Camera-type eye (tissue), 1 donor: ENCODE data around the gene TREML1. TPM values are rescaled to one million over a fixed set of nuclear protein-coding genes. Genes with fewer than 3 reads are reported as not detected.

ENCODE experiments used
- total RNA-seq: library from RNA; depleted of rRNA; stranded (reverse); fragments of >200 nt; gene quantifications from one replicate; pipeline ENCODE4 v1.2.3, GENCODE V29; 2014

The TREML1 gene, protein sequence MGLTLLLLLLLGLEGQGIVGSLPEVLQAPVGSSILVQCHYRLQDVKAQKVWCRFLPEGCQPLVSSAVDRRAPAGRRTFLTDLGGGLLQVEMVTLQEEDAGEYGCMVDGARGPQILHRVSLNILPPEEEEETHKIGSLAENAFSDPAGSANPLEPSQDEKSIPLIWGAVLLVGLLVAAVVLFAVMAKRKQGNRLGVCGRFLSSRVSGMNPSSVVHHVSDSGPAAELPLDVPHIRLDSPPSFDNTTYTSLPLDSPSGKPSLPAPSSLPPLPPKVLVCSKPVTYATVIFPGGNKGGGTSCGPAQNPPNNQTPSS
- 0.55 TPM for total RNA-seq

DNA sequence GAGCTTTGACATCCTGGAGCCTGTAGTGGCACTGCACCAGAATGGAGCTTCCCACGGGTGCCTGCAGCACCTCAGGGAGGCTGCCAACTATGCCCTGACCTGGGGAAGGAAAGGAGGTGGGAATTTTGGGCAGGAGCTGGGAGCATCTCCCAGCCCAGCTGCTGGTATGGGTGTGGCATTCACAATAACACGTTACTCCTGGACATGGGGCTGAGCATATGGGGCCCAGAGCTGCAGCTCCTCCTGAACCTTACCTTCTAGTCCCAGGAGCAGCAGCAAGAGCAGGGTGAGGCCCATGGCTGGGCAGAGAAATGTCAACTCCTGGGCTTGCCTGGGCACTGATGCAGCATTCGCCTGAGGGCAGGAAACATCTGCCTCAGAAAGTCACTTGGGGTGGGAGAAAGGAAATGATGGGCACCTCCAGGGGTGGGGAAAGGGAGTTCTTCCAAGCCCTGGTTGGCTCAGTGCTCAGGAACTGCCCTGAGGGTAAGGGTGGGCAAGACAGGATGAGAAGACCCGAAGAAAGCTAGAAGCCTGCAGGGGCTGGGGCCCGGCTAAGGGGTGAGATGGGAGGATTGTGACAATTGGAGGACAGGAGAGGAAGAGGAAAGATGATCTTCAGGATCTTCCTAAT lies at the start of gene TREML1:
TSS of gene TREML1 (minus strand) at position 356 of the 634 bp plus-strand sequence. CDS start at position 297, 59 bp downstream.

DNA sequence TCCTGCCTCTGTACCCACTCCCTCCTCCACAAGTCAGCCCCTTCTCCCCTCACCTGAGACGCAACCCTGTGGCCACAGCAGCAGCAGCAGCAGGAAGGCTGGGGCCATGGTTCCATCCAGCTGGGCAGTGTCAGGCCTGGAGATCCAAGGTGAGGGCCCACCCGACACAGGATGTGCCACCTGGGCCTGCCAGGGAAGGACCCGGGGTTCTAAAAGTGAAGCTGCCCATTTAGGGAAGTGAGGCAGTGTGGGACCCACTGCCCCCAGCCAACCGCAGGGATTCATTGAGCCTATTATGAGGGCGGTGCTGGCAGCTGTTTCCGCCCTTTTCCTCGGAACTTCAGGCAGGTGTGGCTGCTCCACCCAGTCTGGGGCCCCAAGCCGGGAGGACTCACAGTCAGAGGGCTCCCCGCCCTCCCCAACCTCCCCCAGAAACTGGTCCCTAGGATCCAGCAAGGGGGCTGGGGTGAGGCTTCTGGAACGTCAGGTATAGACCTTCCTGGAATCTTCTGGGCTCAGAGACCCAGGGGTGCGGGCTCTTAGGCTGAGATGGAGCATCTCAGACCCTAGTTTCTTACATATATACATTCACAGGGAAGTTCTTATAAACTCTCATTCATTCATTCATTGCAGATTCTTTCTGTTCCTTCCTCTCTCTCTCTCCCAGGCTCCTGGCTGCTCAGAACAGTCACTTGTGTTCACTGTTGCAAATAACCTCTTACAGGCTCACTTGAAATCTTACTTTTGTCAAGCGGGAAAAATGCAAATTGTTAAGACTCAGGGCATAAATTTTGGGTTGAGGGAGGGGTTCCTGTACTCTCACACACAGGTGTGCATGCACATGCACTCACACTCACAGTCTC lies 47.0 kb upstream of the TREML1 start, which contains the start of gene TREML2:
TSS of gene TREML2 (minus strand) at position 249 of the 863 bp plus-strand sequence. CDS start at position 108, 141 bp downstream.

DNA sequence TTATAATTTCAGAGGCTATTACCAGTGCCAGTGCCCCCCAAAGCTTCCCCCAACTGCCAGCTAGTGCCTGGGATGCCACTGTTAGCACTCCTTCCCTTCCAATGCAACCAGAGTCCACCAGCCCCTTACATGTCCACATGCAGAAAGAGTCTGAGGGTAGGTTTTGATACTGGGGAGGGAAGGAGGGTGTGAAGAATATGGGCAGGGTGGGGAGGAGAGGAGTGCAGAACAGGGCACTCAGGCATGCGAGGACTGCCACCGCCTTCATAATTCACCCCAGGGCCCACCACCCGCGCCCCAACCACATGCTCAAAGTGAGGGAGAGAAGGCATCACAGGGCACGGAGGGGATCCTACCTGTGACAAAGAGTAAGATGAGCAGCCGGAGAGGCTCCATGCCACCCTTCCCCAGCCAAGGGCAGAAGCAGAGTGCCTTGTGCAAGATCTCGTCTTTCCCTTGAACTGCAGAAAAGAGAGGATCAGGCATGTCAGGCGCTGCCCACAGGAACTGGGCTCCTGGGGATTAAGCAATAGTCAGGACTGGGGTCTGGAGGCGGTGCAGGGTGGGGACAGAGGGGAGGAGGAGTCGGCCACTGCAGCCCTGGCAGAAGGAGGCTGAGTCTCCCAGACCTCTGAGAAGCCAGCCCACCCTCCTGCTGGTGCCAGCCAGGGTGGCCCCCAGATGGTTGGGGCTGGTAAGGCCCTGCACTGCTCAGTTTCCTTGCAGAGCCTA lies 8.7 kb upstream of the TREML1 start, which contains the start of gene TREM2:
TSS of gene TREM2 (minus strand) at position 430 of the 732 bp plus-strand sequence. CDS start at position 396, 34 bp downstream.

Other genes with a start within 250 kb of the TREML1 start
- 1.2 TPM for gene UNC5CL, start 115.1 kb downstream of the TREML1 start, total RNA-seq
- gene TSPO2, start 111.9 kb downstream of the TREML1 start, total RNA-seq: not detected
- gene APOBEC2, start 101.1 kb downstream of the TREML1 start, total RNA-seq: 31.3 TPM
- 36.7 TPM for gene OARD1, start 82.0 kb downstream of the TREML1 start, total RNA-seq
- 59.0 TPM for gene NFYA, start 81.4 kb downstream of the TREML1 start, total RNA-seq
- gene TREM2, start 8.8 kb upstream of the TREML1 start, total RNA-seq: 0.38 TPM
- gene TREML2, start 46.8 kb upstream of the TREML1 start, total RNA-seq: 0.27 TPM
- not detected for gene TREML4, start 74.0 kb upstream of the TREML1 start, total RNA-seq
- 1.8 TPM for gene TREM1, start 132.3 kb upstream of the TREML1 start, total RNA-seq
- not detected for gene NCR2, start 181.3 kb upstream of the TREML1 start, total RNA-seq